ENCODE data around the gene MELTF. TPM values are rescaled to one million over a fixed set of nuclear protein-coding genes. Genes with fewer than 3 reads are reported as not detected.

MELTF gene
- total and polyA plus RNA-seq, 2 of the 13 experiments (the other 11 are each of a cell fraction or from before 2014, with no cell fraction given) = 3.2 to 7.5 TPM

DNA sequence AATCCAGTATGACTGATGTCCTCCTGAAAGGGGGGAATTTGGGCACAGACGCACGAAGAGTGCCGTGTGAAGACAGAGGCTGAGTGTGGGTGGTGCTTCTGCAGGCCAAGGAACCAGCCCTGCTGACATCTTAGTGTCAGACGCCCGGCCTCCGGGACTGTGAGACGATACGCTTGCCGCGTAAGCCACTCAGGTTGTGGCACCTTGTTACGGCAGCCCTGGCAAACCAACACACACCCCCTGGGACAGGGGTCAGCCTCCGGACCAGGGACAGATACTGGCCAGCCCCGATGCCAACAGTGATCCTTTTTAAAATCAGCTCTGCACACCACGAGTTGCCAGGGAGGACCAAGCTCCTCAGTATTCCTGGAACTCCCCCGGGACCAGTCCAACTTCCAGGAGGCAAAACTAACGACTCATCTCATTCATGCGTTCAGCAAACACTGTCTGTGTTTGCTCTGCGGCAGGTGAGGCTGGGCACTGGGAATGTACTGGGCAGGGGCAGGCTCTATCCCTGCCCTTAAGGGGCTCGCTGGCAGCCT lies 39.8 kb downstream of the MELTF start (continued):
- TF ChIP-seq, protein P1, sequence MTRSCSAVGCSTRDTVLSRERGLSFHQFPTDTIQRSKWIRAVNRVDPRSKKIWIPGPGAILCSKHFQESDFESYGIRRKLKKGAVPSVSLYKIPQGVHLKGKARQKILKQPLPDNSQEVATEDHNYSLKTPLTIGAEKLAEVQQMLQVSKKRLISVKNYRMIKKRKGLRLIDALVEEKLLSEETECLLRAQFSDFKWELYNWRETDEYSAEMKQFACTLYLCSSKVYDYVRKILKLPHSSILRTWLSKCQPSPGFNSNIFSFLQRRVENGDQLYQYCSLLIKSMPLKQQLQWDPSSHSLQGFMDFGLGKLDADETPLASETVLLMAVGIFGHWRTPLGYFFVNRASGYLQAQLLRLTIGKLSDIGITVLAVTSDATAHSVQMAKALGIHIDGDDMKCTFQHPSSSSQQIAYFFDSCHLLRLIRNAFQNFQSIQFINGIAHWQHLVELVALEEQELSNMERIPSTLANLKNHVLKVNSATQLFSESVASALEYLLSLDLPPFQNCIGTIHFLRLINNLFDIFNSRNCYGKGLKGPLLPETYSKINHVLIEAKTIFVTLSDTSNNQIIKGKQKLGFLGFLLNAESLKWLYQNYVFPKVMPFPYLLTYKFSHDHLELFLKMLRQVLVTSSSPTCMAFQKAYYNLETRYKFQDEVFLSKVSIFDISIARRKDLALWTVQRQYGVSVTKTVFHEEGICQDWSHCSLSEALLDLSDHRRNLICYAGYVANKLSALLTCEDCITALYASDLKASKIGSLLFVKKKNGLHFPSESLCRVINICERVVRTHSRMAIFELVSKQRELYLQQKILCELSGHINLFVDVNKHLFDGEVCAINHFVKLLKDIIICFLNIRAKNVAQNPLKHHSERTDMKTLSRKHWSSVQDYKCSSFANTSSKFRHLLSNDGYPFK (CRISPR knock-in tag; IDR thresholded peaks at IDR 0.05; ENCODE audit: borderline replicate concordance) = 0 out of 2 replicates have a peak, but pooled peaks have one; percentile 20
- peak; percentile 13; the same call in 1 of the 2 replicates for TF ChIP-seq FOXA3 (CRISPR knock-in tag; IDR thresholded peaks at IDR 0.05)
- peak; percentile 34; the same call in 1 of the 2 replicates for TF ChIP-seq HOXA3 (CRISPR knock-in tag; IDR thresholded peaks at IDR 0.05)
- no peak for TF ChIP-seq MXI1 (IDR thresholded peaks at IDR 0.05; ENCODE audit: borderline replicate concordance, low read depth, low read length)
- no peak for TF ChIP-seq MIXL1 (CRISPR knock-in tag; IDR thresholded peaks at IDR 0.05)
- TF ChIP-seq, protein P2, sequence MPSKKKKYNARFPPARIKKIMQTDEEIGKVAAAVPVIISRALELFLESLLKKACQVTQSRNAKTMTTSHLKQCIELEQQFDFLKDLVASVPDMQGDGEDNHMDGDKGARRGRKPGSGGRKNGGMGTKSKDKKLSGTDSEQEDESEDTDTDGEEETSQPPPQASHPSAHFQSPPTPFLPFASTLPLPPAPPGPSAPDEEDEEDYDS (CRISPR knock-in tag; IDR thresholded peaks at IDR 0.05) = no peak
- TF ChIP-seq, protein P3, sequence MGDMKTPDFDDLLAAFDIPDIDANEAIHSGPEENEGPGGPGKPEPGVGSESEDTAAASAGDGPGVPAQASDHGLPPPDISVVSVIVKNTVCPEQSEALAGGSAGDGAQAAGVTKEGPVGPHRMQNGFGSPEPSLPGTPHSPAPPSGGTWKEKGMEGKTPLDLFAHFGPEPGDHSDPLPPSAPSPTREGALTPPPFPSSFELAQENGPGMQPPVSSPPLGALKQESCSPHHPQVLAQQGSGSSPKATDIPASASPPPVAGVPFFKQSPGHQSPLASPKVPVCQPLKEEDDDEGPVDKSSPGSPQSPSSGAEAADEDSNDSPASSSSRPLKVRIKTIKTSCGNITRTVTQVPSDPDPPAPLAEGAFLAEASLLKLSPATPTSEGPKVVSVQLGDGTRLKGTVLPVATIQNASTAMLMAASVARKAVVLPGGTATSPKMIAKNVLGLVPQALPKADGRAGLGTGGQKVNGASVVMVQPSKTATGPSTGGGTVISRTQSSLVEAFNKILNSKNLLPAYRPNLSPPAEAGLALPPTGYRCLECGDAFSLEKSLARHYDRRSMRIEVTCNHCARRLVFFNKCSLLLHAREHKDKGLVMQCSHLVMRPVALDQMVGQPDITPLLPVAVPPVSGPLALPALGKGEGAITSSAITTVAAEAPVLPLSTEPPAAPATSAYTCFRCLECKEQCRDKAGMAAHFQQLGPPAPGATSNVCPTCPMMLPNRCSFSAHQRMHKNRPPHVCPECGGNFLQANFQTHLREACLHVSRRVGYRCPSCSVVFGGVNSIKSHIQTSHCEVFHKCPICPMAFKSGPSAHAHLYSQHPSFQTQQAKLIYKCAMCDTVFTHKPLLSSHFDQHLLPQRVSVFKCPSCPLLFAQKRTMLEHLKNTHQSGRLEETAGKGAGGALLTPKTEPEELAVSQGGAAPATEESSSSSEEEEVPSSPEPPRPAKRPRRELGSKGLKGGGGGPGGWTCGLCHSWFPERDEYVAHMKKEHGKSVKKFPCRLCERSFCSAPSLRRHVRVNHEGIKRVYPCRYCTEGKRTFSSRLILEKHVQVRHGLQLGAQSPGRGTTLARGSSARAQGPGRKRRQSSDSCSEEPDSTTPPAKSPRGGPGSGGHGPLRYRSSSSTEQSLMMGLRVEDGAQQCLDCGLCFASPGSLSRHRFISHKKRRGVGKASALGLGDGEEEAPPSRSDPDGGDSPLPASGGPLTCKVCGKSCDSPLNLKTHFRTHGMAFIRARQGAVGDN (CRISPR knock-in tag; IDR thresholded peaks at IDR 0.05) = peak; percentile 54
- no peak for TF ChIP-seq ZC3H13 (CRISPR knock-in tag; IDR thresholded peaks at IDR 0.05)
- no peak for TF ChIP-seq SPEN (CRISPR knock-in tag; IDR thresholded peaks at IDR 0.05; ENCODE audit: low read depth)
- no peak for TF ChIP-seq ZNF382 (CRISPR knock-in tag; IDR thresholded peaks at IDR 0.05; ENCODE audit: borderline replicate concordance)
- TF ChIP-seq, protein P4, sequence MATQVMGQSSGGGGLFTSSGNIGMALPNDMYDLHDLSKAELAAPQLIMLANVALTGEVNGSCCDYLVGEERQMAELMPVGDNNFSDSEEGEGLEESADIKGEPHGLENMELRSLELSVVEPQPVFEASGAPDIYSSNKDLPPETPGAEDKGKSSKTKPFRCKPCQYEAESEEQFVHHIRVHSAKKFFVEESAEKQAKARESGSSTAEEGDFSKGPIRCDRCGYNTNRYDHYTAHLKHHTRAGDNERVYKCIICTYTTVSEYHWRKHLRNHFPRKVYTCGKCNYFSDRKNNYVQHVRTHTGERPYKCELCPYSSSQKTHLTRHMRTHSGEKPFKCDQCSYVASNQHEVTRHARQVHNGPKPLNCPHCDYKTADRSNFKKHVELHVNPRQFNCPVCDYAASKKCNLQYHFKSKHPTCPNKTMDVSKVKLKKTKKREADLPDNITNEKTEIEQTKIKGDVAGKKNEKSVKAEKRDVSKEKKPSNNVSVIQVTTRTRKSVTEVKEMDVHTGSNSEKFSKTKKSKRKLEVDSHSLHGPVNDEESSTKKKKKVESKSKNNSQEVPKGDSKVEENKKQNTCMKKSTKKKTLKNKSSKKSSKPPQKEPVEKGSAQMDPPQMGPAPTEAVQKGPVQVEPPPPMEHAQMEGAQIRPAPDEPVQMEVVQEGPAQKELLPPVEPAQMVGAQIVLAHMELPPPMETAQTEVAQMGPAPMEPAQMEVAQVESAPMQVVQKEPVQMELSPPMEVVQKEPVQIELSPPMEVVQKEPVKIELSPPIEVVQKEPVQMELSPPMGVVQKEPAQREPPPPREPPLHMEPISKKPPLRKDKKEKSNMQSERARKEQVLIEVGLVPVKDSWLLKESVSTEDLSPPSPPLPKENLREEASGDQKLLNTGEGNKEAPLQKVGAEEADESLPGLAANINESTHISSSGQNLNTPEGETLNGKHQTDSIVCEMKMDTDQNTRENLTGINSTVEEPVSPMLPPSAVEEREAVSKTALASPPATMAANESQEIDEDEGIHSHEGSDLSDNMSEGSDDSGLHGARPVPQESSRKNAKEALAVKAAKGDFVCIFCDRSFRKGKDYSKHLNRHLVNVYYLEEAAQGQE (IDR thresholded peaks at IDR 0.05; ENCODE audit: borderline replicate concordance in 1 of 2, low read depth in 1 of 2, low read length in 2 of 2) = no peak
- TF ChIP-seq, protein P5, sequence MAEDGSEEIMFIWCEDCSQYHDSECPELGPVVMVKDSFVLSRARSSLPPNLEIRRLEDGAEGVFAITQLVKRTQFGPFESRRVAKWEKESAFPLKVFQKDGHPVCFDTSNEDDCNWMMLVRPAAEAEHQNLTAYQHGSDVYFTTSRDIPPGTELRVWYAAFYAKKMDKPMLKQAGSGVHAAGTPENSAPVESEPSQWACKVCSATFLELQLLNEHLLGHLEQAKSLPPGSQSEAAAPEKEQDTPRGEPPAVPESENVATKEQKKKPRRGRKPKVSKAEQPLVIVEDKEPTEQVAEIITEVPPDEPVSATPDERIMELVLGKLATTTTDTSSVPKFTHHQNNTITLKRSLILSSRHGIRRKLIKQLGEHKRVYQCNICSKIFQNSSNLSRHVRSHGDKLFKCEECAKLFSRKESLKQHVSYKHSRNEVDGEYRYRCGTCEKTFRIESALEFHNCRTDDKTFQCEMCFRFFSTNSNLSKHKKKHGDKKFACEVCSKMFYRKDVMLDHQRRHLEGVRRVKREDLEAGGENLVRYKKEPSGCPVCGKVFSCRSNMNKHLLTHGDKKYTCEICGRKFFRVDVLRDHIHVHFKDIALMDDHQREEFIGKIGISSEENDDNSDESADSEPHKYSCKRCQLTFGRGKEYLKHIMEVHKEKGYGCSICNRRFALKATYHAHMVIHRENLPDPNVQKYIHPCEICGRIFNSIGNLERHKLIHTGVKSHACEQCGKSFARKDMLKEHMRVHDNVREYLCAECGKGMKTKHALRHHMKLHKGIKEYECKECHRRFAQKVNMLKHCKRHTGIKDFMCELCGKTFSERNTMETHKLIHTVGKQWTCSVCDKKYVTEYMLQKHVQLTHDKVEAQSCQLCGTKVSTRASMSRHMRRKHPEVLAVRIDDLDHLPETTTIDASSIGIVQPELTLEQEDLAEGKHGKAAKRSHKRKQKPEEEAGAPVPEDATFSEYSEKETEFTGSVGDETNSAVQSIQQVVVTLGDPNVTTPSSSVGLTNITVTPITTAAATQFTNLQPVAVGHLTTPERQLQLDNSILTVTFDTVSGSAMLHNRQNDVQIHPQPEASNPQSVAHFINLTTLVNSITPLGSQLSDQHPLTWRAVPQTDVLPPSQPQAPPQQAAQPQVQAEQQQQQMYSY (CRISPR knock-in tag; IDR thresholded peaks at IDR 0.05) = no peak
- no peak for TF ChIP-seq ZNF564 (CRISPR knock-in tag; IDR thresholded peaks at IDR 0.05)
- TF ChIP-seq ZNF333 (CRISPR knock-in tag; IDR thresholded peaks at IDR 0.05; ENCODE audit: borderline replicate concordance) = no peak

All from HepG2 (cell line).